ENCODE results near the gene CENPO.

CENPO gene

DNA sequence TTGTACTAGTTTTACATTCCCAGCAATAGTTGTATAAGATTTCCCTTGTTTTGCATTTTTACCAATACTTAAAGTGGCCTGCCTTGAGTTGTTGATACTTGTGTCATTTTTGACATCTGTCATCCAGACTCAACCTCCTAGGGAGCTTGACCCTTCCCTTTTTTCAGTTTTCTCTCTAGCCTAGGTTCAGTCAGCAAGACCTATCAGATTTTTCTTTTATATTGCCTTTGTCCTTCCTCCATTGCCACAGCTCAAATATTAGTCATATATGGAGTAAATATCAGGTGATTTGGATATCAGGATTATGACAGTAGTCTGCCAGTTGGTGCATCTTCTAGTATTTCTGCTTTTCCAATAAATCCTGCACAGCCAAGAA is 13.4 kb downstream of the CENPO start:
- DNase-seq (ENCODE audit: extremely low spot score): no peak
- POLR2A ChIA-PET: no interaction called here
- CTCF ChIA-PET: no interaction called here
- no peak for TF ChIP-seq FOXK2 (IDR thresholded peaks at IDR 0.05)
- no peak for TF ChIP-seq PKNOX1 (IDR thresholded peaks at IDR 0.05)
- TF ChIP-seq SP1 (IDR thresholded peaks at IDR 0.05): no peak
- no peak for TF ChIP-seq LEF1 (IDR thresholded peaks at IDR 0.05; ENCODE audit: borderline replicate concordance)
- TF ChIP-seq ARNT (IDR thresholded peaks at IDR 0.05): no peak
- no peak for TF ChIP-seq ZNF384 (IDR thresholded peaks at IDR 0.05)
- TF ChIP-seq SUZ12 (IDR thresholded peaks at IDR 0.05): no peak
- no peak for TF ChIP-seq ELF4 (IDR thresholded peaks at IDR 0.05)
- no peak for TF ChIP-seq BHLHE40 (IDR thresholded peaks at IDR 0.05; ENCODE audit: borderline replicate concordance)
- TF ChIP-seq TARDBP (IDR thresholded peaks at IDR 0.05): no peak
- no peak for TF ChIP-seq FOXM1 (IDR thresholded peaks at IDR 0.05; ENCODE audit: borderline replicate concordance)
- TF ChIP-seq NFRKB (IDR thresholded peaks at IDR 0.05): no peak
- TF ChIP-seq CTBP1 (IDR thresholded peaks at IDR 0.05; ENCODE audit: borderline replicate concordance): no peak

GRCh38 chr2:24809316-24810007 is 16.2 kb downstream of the CENPO start:
- CTCF ChIA-PET: interaction anchor here (0.7 kb wide), 1 partner anchor 10 kb away, joined by 4 read pairs; no protein-coding TSS in a partner anchor
- no peak for TF ChIP-seq HDGF (IDR thresholded peaks at IDR 0.05; ENCODE audit: borderline replicate concordance)
- TF ChIP-seq SUZ12 (IDR thresholded peaks at IDR 0.05): no peak
- no peak for TF ChIP-seq CTBP1 (IDR thresholded peaks at IDR 0.05; ENCODE audit: borderline replicate concordance)
- TF ChIP-seq ELF4 (IDR thresholded peaks at IDR 0.05): no peak
- no peak for TF ChIP-seq L3MBTL2 (conservative IDR thresholded peaks at IDR 0.05)
- POLR2A ChIA-PET: no interaction called here
- no peak for DNase-seq (ENCODE audit: extremely low spot score)

DNA sequence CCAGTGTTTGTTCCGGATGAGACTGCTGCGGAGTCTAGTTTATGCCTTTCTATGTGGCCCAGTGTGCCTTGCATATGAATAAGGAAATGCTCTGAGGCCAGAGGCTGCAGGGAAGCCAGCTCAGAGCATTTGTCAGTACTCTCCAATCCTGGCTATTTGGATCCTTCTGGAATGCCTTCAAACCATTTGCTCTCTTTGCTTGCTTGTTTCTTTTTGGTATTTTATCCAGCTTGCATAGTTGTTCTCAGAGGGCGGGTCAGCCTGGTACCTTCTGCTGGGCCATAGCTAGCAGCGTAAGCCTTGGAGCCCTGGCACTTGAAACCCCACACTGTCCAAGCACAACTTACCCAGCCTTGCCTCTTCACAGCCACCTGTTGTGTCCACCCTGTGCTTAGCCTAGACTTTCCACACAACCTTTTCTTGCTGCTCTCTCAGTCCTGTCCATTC is 20.5 kb downstream of the CENPO start:
- ChIA-PET POLR2A (interaction anchor here (1.2 kb wide), 2 partner anchors 21 to 392 kb away, joined by 3 read pairs; partner anchors contain the start of genes CENPO and PTRHD1), CTCF (no interaction called here)
- TF ChIP-seq FOXK2 (IDR thresholded peaks at IDR 0.05) (no peak), HDGF (IDR thresholded peaks at IDR 0.05; ENCODE audit: borderline replicate concordance) (no peak), CTBP1 (IDR thresholded peaks at IDR 0.05; ENCODE audit: borderline replicate concordance) (no peak), ZNF384 (IDR thresholded peaks at IDR 0.05) (no peak), NFRKB (IDR thresholded peaks at IDR 0.05) (no peak), PKNOX1 (IDR thresholded peaks at IDR 0.05) (no peak)
- no peak for DNase-seq (ENCODE audit: extremely low spot score)

- POLR2A ChIA-PET: no interaction called here
- TF ChIP-seq BHLHE40 (IDR thresholded peaks at IDR 0.05; ENCODE audit: borderline replicate concordance) (no peak), CTBP1 (IDR thresholded peaks at IDR 0.05; ENCODE audit: borderline replicate concordance) (no peak), FOXA1 (IDR thresholded peaks at IDR 0.05) (no peak), TARDBP (IDR thresholded peaks at IDR 0.05) (no peak), ELF4 (IDR thresholded peaks at IDR 0.05) (no peak)
- no peak for DNase-seq (ENCODE audit: extremely low spot score)
- CTCF ChIA-PET: no interaction called here
These were observed 21.3 kb downstream of the CENPO start for GRCh38 chr2:24814516-24814915.

DNA sequence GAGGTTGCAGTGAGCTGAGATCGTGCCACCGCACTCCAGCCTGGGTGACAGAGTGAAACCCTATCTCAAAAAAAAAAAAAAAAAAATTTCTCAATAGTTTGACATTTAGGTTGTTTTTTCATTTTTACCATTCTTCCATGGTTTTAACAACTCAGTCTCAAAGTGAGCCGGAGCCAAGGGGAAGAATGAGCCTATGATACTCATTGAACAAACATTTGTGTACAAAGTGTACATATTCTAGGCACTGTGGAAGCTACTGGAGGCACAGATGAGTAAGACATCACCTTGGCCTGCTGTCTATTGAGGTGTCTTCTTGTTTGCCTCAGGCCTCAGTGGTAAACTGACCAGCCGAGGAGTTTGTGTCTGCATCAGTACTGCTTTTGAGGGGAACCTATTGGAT is 21.9 kb downstream of the CENPO start:
- no peak for TF ChIP-seq PKNOX1 (IDR thresholded peaks at IDR 0.05)
- no peak for TF ChIP-seq TARDBP (IDR thresholded peaks at IDR 0.05)
- TF ChIP-seq ZNF384 (IDR thresholded peaks at IDR 0.05): no peak
- no peak for TF ChIP-seq L3MBTL2 (conservative IDR thresholded peaks at IDR 0.05)
- no peak for TF ChIP-seq HDGF (IDR thresholded peaks at IDR 0.05; ENCODE audit: borderline replicate concordance)
- no peak for TF ChIP-seq LEF1 (IDR thresholded peaks at IDR 0.05; ENCODE audit: borderline replicate concordance)
- no peak for TF ChIP-seq SUZ12 (IDR thresholded peaks at IDR 0.05)
- no peak for TF ChIP-seq SP1 (IDR thresholded peaks at IDR 0.05)
- no peak for TF ChIP-seq FOXA1 (IDR thresholded peaks at IDR 0.05)
- TF ChIP-seq FOXK2 (IDR thresholded peaks at IDR 0.05): no peak
- no peak for TF ChIP-seq FOXM1 (IDR thresholded peaks at IDR 0.05; ENCODE audit: borderline replicate concordance)
- TF ChIP-seq NFRKB (IDR thresholded peaks at IDR 0.05): no peak
- TF ChIP-seq CTBP1 (IDR thresholded peaks at IDR 0.05; ENCODE audit: borderline replicate concordance): no peak
- TF ChIP-seq BHLHE40 (IDR thresholded peaks at IDR 0.05; ENCODE audit: borderline replicate concordance): no peak
- no peak for TF ChIP-seq ELF4 (IDR thresholded peaks at IDR 0.05)
- TF ChIP-seq ARNT (IDR thresholded peaks at IDR 0.05): no peak
- no peak for DNase-seq (ENCODE audit: extremely low spot score)
- POLR2A ChIA-PET: no interaction called here
- CTCF ChIA-PET: no interaction called here

DNA sequence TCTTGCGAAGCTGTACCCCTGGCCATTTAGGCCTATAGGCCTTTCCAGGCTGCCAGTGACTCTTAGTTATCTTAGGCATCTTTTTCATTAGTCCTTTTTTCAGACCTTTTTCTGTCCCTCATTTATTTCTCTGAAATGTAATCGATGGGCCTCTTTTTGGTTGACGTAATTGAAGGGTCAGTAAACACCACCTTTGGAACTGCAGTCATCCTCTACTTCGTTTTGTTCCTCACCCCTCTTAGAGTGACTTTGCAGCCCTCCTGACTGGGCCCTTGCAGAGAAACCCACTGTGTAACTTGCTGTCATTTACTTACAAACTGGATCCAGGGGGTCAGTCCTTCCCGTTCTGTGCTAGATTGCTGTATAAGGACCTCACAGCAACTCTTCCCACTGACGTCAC is 23.2 kb downstream of the CENPO start:
- ChIA-PET CTCF (no interaction called here), POLR2A (no interaction called here)
- DNase-seq (ENCODE audit: extremely low spot score): no peak
- no peak for TF ChIP-seq ZNF384 (IDR thresholded peaks at IDR 0.05)
- no peak for TF ChIP-seq LEF1 (IDR thresholded peaks at IDR 0.05; ENCODE audit: borderline replicate concordance)
- TF ChIP-seq SP1 (IDR thresholded peaks at IDR 0.05): no peak

- TF ChIP-seq BHLHE40 (IDR thresholded peaks at IDR 0.05; ENCODE audit: borderline replicate concordance) (no peak), FOXM1 (IDR thresholded peaks at IDR 0.05; ENCODE audit: borderline replicate concordance) (no peak), NFRKB (IDR thresholded peaks at IDR 0.05) (no peak), TARDBP (IDR thresholded peaks at IDR 0.05) (no peak), ZNF384 (IDR thresholded peaks at IDR 0.05) (no peak), HDGF (IDR thresholded peaks at IDR 0.05; ENCODE audit: borderline replicate concordance) (no peak), CTBP1 (IDR thresholded peaks at IDR 0.05; ENCODE audit: borderline replicate concordance) (no peak), L3MBTL2 (conservative IDR thresholded peaks at IDR 0.05) (no peak), FOXA1 (IDR thresholded peaks at IDR 0.05) (no peak), ELF4 (IDR thresholded peaks at IDR 0.05) (no peak), SP1 (IDR thresholded peaks at IDR 0.05) (no peak), PKNOX1 (IDR thresholded peaks at IDR 0.05) (no peak), LEF1 (IDR thresholded peaks at IDR 0.05; ENCODE audit: borderline replicate concordance) (no peak), FOXK2 (IDR thresholded peaks at IDR 0.05) (no peak), ARNT (IDR thresholded peaks at IDR 0.05) (no peak)
- POLR2A ChIA-PET: no interaction called here
- CTCF ChIA-PET: no interaction called here
- no peak for DNase-seq (ENCODE audit: extremely low spot score)
These were observed 23.7 kb downstream of the CENPO start for GRCh38 chr2:24816884-24817283.
